D341Med (cell line): Measurements from ENCODE around the gene CD74.
A peak's percentile ranks its signal among the peaks of the same experiment; 100 is the strongest.

Source experiments
- DNase-seq: peaks from one replicate; pipeline ENCODE4 v3.0.0; 2012; ENCODE audit warnings: low spot score

Gene CD74

DNA sequence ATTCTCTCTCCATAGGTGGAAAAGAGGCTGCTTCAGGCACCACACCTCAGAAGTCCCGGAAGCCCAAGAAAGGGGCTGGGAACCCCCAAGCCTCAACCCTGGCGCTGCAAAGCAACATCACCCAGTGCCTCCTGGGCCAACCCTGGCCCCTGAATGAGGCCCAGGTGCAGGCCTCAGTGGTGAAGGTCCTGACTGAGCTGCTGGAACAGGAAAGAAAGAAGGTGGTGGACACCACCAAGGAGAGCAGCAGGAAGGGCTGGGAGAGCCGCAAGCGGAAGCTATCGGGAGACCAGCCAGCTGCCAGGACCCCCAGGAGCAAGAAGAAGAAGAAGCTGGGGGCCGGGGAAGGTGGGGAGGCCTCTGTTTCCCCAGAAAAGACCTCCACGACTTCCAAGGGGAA is 16.4 kb downstream of the CD74 start:
- no peak for DNase-seq

GRCh38 chr5:150395688-150395975 is 17.1 kb downstream of the CD74 start:
- no peak for DNase-seq

DNA sequence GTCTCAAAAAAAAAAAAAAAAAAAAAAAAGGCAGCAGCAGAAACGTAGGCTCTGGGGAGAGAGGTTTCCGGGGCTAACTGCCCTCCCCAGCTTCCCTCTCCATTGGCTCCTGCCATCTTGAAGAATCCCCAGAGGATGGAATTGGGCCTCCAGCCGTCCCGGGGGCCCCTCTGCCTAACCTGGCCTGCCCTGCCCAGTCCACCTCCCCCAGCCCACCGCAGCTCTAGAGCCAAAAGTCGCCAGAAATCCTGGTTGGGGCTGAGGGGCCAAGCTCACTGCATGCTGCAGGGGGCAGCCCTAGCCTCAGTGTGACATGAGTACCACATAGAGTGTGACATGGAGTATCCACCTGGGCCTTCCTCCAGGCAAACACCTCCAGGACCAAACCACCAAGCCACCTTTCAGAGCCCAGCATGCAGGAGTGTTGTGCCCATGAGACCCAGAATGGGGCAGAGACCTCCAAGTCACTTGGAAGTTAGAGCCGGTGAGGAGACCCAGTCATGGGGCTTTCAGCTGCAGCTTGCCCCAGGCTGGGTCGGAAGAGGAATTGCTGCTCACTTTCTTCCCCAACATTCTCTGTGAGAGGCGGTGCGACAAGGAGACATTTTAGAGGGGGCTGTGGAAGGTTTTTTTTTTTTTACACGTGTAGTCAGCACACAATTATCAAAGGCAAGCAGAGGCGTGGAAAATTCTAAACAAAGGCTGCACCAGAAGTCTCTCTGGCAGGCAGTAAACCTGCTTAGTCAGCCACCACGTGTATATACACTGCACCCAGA is 17.6 kb downstream of the CD74 start:
- no peak for DNase-seq

DNA sequence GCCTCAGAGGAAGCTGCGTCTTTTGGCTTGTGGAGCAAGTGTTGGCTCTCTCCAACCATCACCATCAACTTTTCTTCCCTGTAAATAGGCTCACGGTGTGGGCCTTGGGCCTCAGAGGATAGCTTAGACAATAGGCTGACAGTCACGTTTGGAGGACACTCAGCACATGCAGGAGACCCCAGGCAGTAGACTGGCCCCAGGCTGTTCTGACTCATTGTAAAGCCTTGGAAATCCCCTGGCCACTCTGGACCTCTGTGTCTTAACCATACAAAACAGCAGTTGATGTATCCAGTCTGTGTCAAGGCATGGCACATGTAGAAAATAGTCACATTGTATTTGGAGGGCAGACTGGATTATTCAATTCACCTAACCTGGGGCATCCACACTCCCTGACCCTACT is 18.6 kb downstream of the CD74 start:
- no peak for DNase-seq

- no peak for DNase-seq
These were observed 19.5 kb downstream of the CD74 start for GRCh38 chr5:150393096-150393645.

GRCh38 chr5:150392680-150393079 is 20.0 kb downstream of the CD74 start:
- no peak for DNase-seq

GRCh38 chr5:150391986-150392385 is 20.7 kb downstream of the CD74 start:
- DNase-seq: no peak

GRCh38 chr5:150391064-150391834 is 21.5 kb downstream of the CD74 start:
- DNase-seq: no peak

DNA sequence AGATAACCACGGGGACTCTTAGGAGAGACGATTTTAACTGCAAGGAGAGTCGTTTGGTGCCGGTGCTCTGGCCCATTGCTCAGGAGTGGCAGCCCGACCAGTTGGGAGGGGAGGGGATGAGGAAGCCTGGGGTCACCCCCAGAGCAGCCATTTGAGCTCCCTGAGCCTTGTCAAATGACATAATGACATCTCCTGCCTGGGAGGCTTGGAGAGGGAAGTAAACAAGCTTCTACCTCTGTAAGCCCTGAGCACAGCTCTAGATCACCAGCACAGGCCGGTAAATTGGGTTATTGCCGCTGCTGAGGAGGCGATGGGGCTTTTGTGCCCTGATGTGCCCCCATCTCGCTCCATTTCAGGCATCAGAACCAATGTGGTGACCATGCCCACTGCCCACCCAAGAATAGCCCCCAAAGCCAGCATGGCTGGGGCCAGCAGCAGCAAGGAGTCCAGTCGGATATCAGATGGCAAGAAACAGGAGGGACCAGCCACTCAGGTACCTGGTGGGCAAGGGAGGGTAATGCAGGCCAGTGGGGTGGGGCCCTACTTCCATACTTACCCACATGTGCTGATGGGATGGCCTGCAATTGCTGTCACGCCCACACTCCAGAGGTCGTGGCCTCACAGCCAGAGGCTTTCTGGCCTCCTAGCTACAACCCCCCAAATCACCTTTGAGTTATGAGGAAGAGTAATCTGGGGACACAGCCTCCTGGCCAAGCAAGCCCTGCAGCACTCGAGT is 23.0 kb downstream of the CD74 start:
- DNase-seq: no peak

GRCh38 chr5:150386024-150386855 is 26.5 kb downstream of the CD74 start:
- DNase-seq: no peak

GRCh38 chr5:150384701-150385100 is 28.0 kb downstream of the CD74 start:
- no peak for DNase-seq

- DNase-seq: no peak
These were observed 34.6 kb downstream of the CD74 start for GRCh38 chr5:150377964-150378694.

DNA sequence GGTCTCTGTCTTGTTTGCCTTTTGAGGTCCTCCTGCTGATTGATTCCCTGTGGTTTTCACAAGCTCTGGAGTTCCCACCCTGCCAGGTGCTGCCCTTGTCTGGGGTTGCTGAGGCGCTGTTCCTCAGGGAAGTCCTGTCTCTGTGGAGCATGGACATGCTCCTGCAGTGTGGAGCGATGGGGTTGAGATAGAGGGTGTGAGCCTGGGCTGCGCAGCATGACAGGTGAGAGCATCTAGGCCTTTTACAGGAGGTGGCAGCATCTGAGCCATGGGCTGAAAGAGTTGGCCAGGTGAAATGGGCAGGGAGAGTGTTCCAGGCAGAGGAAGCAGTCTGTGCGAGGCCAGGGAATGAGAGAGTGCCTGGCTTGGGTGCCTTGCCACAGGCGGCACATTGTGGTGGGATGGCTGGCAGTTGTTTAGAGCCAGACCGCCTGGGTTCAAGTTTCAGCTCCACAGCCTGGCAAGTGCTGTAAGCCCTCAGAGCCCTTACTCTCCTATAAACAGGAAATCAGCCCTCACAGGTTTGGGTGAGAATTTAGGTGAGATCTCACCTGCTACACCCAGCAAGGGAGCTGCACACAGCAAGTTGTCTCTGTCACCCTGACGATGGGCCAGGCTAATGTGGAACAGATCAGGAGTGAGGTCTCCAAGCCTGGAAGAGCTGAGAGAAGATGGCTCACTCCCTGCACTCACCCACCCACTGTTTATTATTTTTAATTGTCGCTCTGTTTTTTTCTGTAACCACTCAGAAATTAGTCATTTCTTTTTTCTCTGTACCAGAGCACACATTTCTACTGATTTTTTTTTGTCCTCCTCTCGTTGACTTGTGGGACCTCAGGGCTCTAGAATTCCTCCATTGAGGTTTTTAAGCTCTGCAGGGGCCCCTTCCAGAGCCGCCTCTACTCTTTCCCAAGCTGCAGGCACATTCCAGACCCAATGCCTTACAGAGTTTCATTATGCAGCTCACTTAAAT is 35.6 kb downstream of the CD74 start:
- no peak for DNase-seq

GRCh38 chr5:150374651-150375050 is 38.1 kb downstream of the CD74 start:
- peak; percentile 19 for DNase-seq

GRCh38 chr5:150372639-150373038 is 40.1 kb downstream of the CD74 start:
- DNase-seq: no peak

GRCh38 chr5:150368526-150368925 is 44.2 kb downstream of the CD74 start:
- DNase-seq: no peak

GRCh38 chr5:150364004-150364403 is 48.7 kb downstream of the CD74 start:
- no peak for DNase-seq

DNA sequence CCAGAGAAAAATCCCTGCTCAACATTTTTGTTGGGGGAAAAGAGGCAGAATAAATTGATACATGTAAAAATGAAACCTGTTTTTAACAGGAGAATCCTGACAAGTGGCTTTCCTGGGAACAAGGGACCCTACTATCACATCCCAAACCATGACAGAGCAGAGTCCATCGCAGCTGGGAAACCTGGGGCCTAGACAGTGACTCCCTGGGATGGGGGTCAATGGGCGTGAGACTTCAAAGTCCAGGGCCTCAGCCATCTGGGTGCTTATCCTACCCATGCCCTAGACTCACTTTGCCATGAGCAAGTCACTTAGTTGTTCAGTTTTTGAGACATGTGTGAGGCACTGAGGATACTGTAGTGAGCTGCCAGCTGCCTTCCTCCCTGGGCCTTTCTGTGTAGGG is 49.5 kb downstream of the CD74 start:
- no peak for DNase-seq

- DNase-seq: no peak
These were observed 51.4 kb downstream of the CD74 start for GRCh38 chr5:150361301-150361700.
